NCI-H2081 treated with DMSO at 0.1 percent for 48 hours (cell line): Measurements from ENCODE around the gene C6orf89.

Experiments
- DNase-seq: peaks from one replicate; lab custom pipeline; 2025; lab: John Stamatoyannopoulos, UW

The C6orf89 gene, protein sequence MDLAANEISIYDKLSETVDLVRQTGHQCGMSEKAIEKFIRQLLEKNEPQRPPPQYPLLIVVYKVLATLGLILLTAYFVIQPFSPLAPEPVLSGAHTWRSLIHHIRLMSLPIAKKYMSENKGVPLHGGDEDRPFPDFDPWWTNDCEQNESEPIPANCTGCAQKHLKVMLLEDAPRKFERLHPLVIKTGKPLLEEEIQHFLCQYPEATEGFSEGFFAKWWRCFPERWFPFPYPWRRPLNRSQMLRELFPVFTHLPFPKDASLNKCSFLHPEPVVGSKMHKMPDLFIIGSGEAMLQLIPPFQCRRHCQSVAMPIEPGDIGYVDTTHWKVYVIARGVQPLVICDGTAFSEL

DNA sequence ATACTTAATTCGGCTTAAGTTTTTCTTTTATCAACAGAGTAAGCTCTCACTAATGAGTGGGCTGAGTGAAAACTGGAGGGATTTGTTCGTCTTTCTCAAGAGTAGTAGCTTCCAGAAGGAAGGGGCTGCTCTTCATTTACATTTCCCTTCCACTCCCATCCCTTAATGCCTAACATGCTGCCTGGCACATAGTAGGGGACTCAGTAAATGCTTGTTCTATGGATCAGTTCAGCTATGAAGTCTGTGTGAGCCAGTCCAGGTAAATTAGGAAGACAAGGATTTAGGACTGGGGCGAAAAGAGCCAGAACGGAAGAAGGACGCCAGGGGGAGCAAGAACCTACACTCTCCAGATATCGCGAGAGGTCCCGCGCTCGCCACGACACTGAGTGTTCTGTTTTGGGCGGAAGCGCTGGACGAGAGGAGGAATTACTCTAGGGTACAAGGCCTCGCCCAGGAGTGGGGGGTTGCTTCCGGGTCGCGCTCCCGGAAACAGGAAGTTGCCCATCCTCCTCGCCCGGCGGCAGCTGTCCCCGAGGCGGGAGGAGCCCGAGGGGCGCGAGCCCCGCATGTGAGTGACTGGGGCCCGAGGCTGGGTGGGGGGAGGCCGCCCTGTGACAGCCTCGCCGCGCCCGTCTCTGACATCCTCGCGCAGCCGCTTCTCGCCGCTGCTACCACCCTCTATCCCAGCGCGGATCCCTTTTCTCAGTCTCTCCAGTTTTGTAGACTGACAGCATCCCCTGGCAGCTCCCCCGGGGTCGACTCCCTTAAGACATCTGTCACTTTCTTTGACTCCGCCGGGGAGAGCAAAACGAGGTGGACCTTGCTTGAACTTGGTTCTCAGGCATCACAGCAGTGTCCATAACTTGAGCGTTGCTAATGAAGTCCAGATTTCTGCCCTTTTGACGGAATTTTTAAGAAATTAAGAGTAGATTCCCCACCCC is at the start of gene C6orf89:
C6orf89 (plus strand) TSS at position 492 of the 941 bp plus-strand sequence. CDS start 13,493 bp downstream, outside the sequence.
- DNase-seq = peak; percentile 90

DNA sequence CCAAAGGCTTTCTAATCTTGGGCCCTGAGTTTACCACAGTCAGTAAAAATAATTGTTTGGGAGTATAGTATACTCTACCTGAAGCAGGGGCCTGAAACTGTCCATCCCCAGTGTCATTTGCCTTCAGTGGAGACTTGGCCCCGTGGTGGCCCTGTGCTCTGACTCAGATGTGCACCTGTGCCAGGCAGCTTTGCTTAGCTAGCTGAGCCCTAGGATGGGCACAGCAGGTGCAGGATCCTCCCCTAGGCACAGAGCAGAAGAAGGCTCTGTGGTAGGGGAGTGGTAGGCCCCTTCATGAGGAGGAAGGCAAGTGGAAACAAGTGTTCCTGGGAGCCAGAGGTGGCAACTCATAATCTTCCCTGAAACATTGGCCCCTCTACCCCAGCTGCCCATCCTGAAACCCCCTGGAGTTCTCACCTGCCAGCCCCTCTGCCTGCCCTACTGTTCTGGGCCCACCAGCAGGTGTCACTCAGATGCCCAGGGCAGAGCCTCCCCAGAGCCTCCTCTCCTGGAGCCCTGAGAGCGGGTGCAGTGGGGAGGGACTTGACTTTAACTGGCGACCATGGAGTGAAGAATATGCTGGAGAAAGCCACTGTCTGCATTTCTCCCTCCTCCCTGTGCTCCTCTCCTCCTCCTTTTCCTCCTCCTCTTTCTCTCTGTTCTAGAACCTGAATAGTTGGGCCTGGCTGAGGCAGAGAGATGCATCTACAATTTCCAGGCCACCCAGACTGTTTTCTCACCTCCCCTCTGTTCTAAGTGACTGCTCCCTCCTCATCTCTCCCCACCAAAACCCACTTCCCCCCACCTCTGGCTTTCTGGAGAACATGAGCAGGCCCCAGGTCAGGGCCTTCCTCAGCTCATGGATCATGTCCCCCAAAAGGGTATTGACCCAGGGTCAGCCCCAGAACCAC is 49.4 kb upstream of the C6orf89 start:
- no peak for DNase-seq

DNA sequence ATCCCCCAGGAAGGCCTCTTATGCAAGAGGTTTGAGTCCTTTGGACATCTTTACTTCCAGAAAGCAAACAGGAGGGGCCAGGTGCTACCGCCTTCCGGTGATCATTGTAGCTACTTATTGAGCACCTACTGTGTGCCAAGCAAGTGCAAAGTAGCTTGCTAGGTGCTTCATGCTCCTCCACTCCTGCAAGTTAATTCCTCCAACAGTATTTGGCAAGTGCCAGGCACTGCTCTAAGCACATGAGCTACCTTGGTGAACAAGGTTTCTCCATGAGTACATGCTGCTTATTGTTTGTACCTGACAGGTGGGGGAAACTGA is 48.8 kb upstream of the C6orf89 start:
- DNase-seq = no peak

DNA sequence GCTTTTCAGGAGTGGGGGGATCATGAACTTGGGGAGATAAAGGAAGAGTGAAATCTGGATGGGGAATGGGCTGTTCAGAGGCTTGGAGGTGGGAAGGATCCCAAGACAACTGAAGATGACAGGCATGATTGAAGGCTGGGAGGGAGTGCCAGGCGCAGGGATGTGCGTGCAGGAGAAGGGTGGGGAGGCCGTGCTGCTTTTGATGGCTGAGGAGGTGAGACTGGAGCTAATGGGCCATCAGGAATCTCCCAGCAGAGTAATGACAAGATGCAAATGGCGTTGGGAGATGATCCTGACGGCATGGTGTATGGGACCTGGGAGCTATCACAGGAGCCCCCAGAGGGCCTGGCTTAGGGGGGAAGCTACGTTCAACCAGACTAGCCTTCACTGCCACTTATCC is 48.1 kb upstream of the C6orf89 start:
- DNase-seq = no peak

DNA sequence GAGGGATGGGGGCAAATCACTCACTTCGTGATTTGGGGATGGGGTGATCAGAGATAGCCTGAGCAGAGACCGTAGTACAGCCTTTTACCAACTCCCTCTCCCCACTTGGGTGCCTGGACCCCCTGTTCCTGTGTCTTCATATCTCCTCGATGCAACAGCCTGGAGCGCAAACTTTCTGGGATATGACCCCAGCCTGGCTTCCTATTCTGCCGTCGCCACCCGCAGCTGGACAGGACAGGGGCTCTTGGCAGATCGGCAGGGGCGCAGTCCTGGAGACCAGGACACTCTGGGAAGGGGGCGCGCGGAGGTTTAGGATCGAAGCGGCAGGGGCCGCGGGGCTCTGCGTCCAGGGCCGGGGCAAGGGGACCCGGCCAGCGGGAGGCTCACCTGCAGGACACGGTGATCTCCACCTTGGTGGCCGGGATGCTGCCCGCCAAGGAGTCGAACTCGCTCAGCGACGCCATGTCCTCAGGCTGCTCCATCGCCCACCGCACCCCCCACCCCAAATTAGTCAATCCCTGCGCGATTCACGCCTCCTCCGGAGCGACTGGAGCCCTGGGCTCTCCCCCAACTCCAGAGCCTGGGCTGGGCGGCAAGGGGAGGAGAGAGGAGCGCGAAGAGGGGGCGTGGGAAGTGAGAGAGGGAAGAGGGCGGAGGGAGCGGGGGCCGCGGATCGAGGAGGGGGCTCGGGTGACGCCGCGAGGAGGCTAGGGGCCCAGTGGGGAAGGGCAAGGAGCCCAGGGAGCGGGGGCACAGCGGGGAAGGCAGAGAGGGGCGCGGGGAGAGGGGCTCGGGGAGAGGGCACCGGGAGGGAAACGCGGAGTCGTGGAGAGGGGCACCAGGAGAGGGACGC is 46.6 kb upstream of the C6orf89 start, which contains the start of gene CPNE5:
CPNE5 (minus strand) TSS at position 549 of the 853 bp plus-strand sequence; CDS start at position 482, 67 bp downstream.
- no peak for DNase-seq

DNA sequence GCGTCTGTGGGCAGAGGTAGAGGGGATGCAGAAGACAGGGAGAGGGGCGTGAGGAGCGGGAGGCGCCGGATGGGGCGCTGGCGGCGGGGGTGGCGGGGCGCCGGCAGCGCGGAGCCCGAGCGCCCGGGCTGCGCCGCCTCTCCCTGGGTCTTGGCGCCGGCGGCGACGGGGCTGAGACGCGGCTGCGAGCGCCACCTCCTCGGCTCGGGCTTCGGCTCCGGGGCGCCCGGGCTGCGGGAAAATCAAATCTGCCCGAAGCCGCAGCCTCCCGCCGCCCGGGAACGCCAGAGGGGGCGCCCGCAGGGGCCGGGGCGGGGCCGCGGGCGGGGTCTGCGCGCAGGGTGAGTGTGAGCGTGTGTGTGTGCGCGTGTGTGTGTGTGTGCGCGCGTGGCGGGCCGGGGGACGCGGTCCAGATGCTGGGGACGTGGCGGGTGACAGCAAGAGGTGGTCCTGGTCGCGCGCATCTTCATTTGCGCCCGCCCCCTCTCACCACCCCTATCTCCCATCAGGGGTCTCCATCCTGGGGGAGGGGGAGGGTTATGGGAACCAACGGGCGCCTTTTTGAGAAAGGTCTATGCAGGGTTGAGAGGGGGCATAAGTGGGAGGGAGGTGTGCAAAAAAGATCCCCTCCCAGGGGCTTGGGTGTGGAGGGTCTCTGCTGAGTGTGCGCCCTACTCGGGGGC is 45.9 kb upstream of the C6orf89 start:
- DNase-seq = no peak

DNA sequence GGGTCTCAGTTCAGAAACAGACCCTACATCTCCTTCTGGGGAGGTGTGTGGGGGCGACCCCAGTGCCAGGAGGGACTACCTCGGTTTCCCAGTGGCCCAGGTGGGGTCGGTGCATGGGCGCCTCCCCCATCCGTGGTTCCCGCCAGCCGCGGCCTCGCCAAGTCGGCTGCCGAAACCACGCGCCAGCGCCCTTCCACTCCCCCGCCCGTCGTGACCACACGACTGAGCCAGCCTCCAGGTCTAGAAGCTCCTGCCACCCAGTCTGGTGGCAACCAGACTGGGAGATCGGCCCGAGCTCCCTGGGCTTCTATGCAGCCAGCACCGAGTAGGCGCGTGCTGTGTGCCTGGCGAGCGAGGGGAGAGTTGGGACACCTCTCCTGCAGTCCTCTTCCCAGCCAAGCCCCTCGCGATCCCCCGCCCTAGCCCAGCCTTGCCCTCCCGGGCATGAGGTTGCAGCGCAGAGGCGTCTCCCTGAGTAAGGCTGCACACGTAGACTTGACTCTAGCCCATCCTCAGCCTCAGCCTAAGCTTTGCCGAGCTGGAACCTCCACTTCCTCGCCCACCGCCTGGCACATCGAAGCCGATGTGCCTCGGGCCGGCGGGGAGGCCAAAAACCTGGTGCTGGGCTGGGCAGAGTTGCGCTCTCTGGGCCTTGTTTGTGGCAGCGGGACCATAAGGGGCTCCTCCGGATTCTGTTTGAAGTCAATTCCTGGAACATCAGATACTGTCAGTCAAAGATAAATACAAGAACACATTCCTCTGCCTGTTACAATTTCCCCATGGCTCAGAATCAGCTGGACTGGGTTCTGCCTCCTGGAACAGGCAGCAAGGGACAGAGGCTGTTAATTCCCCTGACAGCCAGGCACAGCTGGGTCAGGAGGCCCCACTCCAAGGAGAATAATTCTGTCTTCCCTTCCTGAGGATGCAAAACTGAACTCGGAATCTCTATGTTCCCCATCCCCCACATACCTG is 45.0 kb upstream of the C6orf89 start:
- DNase-seq = no peak

DNA sequence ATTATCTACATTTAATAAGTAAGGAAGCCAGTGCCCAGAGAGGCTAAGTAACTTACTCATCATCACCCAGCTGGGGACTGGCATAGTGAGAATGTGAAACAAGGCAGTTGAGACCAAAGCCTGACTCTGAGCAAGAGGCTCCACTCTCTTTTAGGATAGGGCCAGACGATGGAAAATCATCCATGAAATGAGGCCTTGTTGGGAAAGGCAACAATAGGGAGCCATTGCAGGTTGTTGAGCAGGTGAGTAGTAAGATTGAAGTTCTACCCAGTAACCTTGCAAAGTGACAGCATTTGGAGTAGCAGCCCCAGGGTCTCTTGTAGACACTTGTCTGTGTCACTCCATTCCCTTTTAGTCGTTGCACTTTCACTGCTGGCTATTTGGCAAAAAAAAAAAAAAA is 44.0 kb upstream of the C6orf89 start:
- DNase-seq = no peak

DNA sequence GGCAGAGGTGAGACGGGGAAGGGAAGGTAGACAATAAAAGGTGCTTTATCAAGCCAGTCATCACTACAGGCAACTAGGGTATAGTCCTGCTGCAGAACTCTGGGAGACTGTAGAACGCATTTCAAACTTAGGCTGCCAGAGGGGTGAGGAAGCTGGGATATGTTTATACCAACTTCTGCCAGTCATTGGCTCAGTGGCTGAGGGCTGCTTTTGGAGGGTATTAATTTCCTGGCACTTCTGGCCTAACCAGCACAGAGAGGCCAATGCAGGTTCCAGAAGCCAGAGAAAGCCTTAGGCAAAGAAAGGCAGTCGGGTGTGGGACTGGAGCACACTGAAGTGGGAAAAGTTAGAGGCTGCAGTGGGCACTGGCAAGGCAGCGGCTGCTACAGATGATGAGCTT is 42.6 kb upstream of the C6orf89 start:
- no peak for DNase-seq

DNA sequence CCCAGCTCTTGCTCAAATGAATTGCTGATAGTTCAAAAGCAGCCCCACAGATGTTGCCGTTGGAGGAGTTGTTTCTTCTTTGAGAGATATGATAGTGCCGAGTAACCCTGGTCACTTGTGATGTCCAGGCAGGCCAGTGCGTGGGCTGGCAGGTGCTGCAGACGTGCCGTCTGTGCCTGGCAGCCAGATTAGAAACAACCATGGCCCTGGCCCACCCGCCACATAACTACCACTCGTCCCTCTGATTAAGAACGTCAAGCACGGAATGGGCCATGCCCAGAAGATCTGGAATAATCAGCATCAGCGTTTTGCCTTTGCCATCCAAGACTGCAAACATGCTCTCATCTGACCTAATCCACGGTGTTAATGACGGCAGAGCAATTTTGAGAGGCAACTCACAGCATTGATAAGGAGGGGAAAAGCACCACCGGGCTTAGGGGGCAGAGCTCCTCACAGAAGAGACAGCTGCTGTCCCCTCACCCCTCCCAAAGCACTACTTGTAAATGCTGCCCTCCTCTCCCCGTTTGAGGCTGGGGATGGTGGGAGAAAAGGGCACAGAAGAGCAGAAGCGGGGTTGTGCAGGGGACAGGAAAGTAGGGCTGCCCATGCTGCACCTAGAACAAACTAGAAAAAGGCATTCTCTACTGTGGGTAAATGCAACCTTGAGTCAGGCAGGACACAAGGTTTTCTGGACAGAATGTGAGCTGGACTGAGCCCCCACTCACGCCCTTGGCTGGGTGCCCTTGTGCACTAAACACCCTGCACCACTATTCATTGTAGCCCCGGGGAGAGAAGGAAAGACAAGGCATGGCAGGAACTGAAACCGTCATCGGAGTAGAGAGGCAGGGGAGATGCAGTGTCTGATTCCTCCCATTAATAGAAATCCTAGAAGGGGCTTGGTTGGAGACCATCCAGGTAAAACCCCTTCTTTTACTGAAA is 41.3 kb upstream of the C6orf89 start:
- no peak for DNase-seq

DNA sequence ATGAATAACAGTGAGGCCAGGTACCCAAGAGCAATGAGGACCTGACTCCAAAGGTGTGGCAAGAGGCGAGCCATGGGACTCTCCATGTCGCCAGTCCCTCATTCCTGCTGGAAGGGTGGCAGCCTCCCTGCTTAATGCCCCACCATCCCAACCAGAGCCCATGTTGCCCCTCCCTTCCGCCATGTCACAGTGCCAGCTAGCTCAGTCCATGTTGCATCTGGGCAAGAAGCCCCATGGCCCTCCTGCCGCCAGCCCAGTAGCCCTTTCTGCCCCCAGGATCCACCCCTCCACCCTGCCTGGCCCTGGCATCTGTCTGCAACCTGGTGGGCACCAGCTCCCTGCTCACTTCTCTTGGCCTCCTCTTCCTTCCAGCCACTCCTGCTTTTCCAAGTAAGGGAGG is 40.5 kb upstream of the C6orf89 start:
- no peak for DNase-seq

DNA sequence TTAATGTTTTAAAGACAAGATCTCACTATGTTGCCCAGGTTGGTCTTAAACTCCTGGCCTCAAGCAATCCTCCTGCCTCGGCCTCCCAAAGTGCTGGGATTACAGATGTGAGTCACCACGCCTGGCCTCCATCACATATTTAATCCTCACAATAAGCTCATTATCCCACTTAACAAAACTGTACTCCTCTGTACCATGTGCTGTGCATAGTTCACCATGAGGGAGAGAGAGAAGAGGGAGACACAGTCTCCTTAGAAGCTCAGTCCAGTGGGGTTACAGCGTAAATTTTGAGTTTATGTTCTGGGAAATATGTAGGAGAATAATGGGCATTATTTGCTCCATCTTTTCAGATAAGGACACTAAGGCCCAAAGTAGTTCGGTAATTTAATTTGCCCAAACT is 38.6 kb upstream of the C6orf89 start:
- no peak for DNase-seq

DNA sequence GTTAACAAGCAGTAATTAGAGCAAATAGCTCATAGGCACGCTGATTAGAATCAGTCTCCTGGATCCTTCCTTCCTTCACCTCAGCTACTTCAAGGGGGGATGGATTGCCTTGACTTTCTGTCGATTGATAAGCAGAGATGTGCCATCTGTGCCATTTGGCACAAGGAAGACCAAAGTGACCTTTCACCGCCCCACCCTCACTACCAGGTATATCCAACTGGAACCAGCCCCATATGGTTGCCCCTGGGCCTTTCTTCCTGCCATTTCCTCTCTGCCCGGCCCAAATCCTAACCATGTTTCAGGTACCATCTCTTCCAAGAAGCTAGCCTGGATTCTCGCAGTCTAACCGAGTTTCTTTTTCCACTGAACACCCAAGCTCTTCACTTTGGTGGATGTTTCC is 37.8 kb upstream of the C6orf89 start:
- DNase-seq = no peak

DNA sequence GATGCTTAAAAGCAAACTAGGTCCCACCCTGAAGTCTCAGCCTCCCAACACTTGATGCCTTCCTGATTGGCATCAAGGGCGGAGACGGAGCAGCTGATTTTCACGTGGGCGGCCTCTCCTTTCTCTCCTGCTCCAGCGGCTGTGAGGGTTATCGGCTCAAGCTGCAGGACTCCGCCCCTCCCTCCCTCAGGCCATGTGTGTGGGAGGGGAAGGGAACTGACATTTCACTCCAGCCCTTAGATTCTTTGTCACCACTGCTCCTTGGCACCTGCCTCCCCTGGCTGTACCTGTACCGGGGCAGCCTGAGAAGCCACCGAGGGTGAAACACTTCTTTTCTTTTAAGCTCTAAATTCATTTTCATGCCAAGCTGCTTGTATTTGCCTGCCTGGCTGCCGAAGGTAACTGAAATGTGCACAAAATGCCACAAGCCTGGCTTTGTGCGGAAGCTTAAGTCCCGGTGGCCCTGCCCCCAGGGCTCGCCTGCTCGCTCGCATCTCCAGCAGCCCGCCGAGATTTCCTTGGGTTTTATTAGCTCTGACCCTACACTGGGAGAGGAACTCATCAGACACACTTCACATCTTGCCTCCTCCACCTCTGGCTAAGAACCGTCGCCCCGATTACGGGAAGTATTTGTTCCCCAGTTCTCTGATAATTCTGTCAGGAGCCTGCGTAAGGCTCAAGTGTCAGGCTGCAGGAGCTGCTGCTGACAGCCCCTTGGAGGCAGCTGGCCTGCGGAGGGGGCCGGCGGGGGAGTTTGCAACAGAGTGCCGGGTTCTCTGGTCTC is 36.9 kb upstream of the C6orf89 start:
- no peak for DNase-seq

DNA sequence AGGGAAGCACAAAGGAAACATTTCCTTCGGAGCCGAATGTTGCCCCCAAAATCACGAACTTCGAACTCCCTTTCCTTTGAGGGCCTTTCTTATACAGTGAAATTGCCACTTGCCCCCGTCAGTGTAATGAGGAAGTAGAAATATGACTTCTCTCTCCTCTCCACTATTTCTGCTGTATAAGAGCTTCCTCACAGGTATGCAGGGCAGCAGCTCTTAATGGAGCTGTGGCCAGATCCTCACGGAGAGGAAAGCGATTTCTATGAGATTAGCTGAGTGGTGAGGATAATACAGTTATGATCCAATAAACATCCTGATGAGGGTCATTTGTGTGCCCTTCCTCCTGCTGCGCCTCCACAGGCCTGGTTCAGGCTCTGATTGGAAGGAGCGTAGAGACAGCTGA is 35.7 kb upstream of the C6orf89 start:
- DNase-seq = no peak

DNA sequence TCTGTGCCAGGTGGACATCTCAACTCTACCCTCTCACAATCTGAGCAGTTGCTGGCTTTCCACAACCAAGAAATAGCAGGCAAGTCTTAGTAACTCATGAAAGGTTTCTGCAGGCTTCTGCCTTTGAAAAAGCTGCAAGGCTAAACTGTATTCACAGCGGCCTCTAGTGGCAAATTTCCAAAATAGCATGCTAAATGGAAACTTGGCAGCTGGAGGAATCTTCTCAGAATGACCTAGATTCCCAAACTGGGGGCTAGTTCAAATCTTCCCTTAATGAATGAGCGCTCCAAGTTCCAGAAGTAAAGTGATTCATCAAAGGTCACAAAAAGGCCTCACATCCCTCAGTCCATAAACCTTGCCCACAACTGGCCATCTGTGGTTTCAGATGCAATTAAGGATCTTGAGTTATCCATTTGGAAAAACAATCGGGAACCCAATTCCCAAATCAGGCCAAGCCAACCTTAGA is 34.6 kb upstream of the C6orf89 start:
- no peak for DNase-seq

DNA sequence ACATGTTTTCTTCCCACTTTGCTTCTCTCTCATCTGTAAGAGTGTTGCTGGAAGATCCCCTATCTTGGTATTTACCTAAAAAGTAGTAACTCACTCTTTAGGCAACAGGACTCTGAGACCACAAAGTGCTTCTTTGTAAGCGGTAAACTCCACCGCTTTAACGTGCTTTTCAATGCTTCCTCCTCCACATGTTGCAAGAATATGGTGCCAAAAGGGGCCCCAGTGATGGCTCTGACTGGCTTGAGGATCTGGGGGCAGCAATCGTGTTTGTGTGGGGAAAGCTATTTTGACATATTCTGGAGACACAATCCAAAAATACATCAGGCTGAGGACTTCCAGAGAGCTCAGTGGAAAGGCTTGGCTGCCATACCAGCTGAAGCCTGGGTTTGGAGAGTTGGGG is 34.1 kb upstream of the C6orf89 start:
- no peak for DNase-seq
